NCI-H524 (cell line): ENCODE measurements around the gene LIPI.
"Not testable (repeated sequence)": the region's sequence is repeated elsewhere in the genome, so short reads cannot be mapped to it uniquely, and the experiment has no call there.

Experiments used
- DNase-seq, 2 experiments: peaks; one replicate each; lab custom pipeline; 2025; lab: John Stamatoyannopoulos, UW

Gene LIPI

DNA sequence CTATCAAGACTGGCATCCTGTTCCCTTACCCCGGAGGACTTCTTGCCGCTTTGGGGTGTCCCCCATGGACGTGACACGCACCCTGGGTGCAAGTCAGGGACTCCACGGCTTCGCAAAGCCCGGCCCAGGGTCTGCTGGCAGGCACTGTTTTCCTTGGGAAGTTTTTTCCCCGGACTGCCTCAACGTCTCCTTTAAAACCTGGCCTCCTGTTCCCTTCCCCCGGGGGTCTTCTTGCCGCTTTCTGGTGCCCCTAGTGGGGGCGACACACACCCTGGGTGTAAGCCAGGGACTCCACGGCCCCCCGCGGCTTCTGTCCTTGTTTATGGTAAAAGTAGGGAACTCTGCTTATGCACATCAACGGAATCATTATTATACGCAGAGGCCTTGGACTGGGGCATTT is 136.6 kb downstream of the LIPI start:
- no peak for DNase-seq

GRCh38 chr21:14073615-14074014 is 137.1 kb downstream of the LIPI start:
- DNase-seq, result no peak

DNA sequence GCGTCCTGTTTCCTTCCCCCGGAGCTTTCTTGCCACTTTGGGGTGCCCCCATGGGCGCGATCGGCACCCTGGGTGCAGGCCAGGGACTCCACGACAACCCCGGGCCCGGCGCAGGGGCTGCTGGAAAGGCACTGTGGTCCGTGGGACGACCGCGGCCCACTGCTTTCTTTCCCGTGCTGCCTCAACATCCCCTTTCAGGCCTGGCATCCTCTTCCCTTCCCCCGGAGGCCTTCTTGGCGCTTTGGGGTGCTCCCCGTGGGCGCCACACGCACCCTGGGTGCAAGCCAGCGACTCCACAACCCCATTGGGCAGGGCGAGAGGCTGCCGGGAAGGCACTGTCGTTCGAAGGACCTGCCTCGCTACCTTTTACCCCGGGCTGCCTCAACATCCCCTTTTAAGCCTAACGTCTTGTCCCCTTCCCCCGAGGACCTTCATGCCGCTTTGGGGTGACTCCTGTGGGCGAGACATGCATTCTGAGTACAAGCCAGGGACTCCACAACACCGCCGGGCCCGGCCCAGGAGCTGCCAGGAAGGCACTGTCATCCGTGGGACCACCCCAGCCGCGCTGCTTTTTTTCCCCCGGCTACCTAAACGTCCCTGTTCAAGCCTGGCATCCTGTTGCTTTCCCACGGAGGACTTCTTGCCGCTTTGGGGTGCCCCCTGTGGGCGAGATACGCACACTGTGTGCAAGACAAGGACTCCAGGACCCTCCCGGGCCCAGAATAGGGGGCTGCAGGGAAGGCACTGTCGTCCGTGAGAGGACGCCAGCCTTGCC is 137.8 kb downstream of the LIPI start:
- DNase-seq, result no peak

GRCh38 chr21:14071902-14072734 is 138.6 kb downstream of the LIPI start:
- DNase-seq, result no peak

DNA sequence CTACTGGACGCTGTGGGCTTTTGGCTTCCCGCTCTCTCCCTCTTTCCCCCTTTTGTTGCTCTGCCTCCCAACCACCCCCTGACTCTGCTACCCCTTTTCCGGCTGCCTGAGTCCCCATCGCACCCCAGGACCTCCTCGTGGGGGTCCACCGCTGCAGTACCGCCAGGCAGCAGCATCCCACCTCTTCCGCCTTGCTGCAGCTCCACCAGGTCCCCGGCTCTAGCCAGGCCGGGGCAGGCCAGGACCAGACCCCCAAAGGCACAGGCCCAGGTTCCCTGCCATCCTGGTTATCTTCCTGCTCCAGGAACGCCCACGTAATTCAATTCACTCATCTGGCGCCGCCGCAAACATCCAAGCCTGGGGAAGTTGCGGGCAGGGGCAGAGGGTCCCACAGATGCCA is 139.8 kb downstream of the LIPI start:
- DNase-seq, result no peak

GRCh38 chr21:14070049-14070893 is 140.5 kb downstream of the LIPI start:
- no peak for DNase-seq

DNA sequence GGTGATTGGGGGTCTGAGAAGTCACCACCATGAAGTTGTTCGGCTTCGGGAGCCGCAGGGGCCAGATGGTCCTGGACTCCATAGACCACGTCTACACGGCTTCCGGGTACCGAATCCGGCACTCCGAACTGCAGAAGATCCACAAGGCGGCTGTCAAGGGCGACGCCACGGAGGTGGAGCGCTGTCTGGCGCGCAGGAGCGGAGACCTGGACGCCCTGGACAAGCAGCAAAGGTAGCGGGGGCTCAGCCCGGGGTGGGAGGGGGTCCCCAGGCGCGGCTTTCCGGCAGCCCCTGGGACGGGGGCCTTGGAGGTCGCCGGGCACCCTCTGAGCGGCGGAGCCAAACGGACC is 146.5 kb downstream of the LIPI start:
- DNase-seq, result no peak

- not testable (repeated sequence) for DNase-seq
These were observed 147.0 kb downstream of the LIPI start for GRCh38 chr21:14063620-14064295.

GRCh38 chr21:14062684-14063083 is 148.1 kb downstream of the LIPI start:
- not testable (repeated sequence) for DNase-seq

GRCh38 chr21:14061820-14062219 is 148.9 kb downstream of the LIPI start:
- DNase-seq, result not testable (repeated sequence)

DNA sequence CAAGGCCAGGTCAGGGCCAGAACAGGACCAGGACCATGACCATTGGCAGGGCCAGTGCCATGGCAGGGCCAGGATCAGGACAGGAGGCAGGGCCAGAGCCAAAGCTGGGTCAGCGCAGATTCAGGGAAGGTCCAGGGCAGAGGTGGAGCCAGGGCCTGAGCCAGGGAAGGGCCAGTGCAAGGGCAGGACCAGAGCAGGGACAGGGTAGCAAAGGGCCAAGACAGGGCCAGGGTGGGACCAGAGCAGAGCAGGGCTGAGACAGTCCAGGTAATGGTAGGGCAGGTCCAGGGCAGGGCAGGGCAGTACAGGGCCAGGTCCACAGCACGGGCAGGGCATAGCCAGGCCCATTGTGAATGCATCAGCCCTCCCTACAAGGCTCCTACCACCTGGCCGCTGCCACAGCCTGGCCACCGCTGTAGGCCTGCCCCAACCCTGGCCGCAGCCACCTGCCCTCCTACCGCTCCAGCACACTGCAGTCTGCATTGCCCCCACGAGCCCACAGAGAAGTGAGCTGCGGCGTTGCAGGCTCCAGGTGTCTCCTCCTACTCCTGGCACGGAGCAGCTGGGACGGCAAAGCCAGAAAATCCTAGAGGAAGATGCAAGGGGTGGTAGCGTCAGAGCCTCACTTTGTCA is 151.6 kb downstream of the LIPI start:
- not testable (repeated sequence) for DNase-seq
